Loucy (cell line): ENCODE data around the gene GPBP1.

Experiments
- EZH2phosphoT487 ChIP-seq: fragments of 200-600 bp; IDR thresholded peaks from 2 replicates; pipeline ENCODE4 v1.6.1; 2018; ENCODE audit warnings: antibody characterized with exemption, mild to moderate bottlenecking, moderate library complexity, borderline replicate concordance
- TF ChIP-seq, protein P1 (sequence below): fragments of 200-600 bp; sonication (generic); conservative IDR thresholded peaks from 2 replicates; pipeline ENCODE4 v1.5.1; 2014; ENCODE audit warnings: mild to moderate bottlenecking, antibody characterized with exemption, low read length

DNA sequence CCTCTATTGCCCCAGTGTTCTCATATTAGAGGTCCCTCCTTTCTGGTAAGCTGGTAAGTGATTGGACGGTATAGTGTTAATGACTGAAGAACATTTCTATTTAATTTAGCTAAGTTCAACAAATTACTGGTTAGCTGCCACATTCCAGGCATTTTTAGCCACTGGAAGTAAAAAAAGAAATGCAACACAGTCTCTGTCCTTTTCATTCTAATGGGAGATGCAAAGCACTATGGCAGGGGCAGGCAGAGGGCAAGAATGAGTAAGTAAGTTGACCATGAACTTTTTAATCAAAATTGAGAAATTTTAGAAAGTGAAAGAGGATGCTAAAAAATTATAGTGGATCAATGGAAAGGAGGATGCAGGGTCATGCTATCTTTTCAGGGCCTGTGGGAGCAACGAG lies 137.4 kb downstream of the GPBP1 start:
- TF ChIP-seq, protein P1, sequence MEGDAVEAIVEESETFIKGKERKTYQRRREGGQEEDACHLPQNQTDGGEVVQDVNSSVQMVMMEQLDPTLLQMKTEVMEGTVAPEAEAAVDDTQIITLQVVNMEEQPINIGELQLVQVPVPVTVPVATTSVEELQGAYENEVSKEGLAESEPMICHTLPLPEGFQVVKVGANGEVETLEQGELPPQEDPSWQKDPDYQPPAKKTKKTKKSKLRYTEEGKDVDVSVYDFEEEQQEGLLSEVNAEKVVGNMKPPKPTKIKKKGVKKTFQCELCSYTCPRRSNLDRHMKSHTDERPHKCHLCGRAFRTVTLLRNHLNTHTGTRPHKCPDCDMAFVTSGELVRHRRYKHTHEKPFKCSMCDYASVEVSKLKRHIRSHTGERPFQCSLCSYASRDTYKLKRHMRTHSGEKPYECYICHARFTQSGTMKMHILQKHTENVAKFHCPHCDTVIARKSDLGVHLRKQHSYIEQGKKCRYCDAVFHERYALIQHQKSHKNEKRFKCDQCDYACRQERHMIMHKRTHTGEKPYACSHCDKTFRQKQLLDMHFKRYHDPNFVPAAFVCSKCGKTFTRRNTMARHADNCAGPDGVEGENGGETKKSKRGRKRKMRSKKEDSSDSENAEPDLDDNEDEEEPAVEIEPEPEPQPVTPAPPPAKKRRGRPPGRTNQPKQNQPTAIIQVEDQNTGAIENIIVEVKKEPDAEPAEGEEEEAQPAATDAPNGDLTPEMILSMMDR: no peak
- TF ChIP-seq EZH2phosphoT487: no peak
